ENCODE data around the gene TIPIN. TPM values are rescaled to one million over a fixed set of nuclear protein-coding genes. Genes with fewer than 3 reads are reported as not detected.
"Not testable (repeated sequence)": the region's sequence is repeated elsewhere in the genome, so short reads cannot be mapped to it uniquely, and the experiment has no call there.

The TIPIN gene
- total RNA-seq, 1 donor from 2014 or later = 43.3 TPM

GRCh38 chr15:66369773-66370651, 13.5 kb upstream of the TIPIN start:
- H3K4me1 Mint-ChIP-seq (ENCODE audit: low read depth) = peaks cover 19% of the 10 kb centered on the region
- H3K9me3 Mint-ChIP-seq = peaks cover 3% of the 10 kb centered on the region
- H3K4me3 Mint-ChIP-seq (ENCODE audit: low read depth) = peak overlapping the region; percentile 73
- H3K27me3 Mint-ChIP-seq (ENCODE audit: low read depth) = no peaks in the 10 kb centered on the region
- intact Hi-C loops (cut with micrococcal nuclease) = loop anchor here (1.0 kb wide), 2 partner anchors 14 to 16 kb away; partner anchors contain the start of genes MAP2K1 and TIPIN
- DNase-seq (ENCODE audit: low spot score) = peak; percentile 20
- H3K27ac Mint-ChIP-seq = peak overlapping the region; percentile 97
- peaks cover 3% of the 10 kb centered on the region for H3K36me3 Mint-ChIP-seq (ENCODE audit: low read depth)

GRCh38 chr15:66364944-66365528, 8.6 kb upstream of the TIPIN start:
- no peaks in the 10 kb centered on the region for H3K36me3 Mint-ChIP-seq (ENCODE audit: low read depth)
- intact Hi-C loops (cut with micrococcal nuclease) = no loop called here
- peaks cover 8% of the 10 kb centered on the region for H3K4me1 Mint-ChIP-seq (ENCODE audit: low read depth)
- no peak overlapping the region for H3K27ac Mint-ChIP-seq
- no peaks in the 10 kb centered on the region for H3K9me3 Mint-ChIP-seq
- no peak for DNase-seq (ENCODE audit: low spot score)
- H3K4me3 Mint-ChIP-seq (ENCODE audit: low read depth) = no peak overlapping the region
- no peaks in the 10 kb centered on the region for H3K27me3 Mint-ChIP-seq (ENCODE audit: low read depth)

GRCh38 chr15:66362776-66363175, 6.3 kb upstream of the TIPIN start:
- Mint-ChIP-seq H3K27ac (no peak overlapping the region), H3K4me3 (ENCODE audit: low read depth) (no peak overlapping the region), H3K9me3 (no peaks in the 10 kb centered on the region), H3K4me1 (ENCODE audit: low read depth) (peaks cover 2% of the 10 kb centered on the region), H3K36me3 (ENCODE audit: low read depth) (no peaks in the 10 kb centered on the region), H3K27me3 (ENCODE audit: low read depth) (no peaks in the 10 kb centered on the region)
- intact Hi-C loops (cut with micrococcal nuclease) = no loop called here
- no peak for DNase-seq (ENCODE audit: low spot score)

- H3K4me3 Mint-ChIP-seq (ENCODE audit: low read depth); DNase-seq (ENCODE audit: low spot score); H3K36me3 Mint-ChIP-seq (ENCODE audit: low read depth); H3K9me3 Mint-ChIP-seq; H3K27ac Mint-ChIP-seq; intact Hi-C loops (cut with micrococcal nuclease); H3K27me3 Mint-ChIP-seq (ENCODE audit: low read depth); H3K4me1 Mint-ChIP-seq (ENCODE audit: low read depth): not testable (repeated sequence)
Observed at GRCh38 chr15:66361745-66362460, 5.4 kb upstream of the TIPIN start.

- H3K36me3 Mint-ChIP-seq (ENCODE audit: low read depth) = peaks cover 8% of the 10 kb centered on the region
- no peaks in the 10 kb centered on the region for H3K27me3 Mint-ChIP-seq (ENCODE audit: low read depth)
- DNase-seq (ENCODE audit: low spot score) = no peak
- intact Hi-C loops (cut with micrococcal nuclease) = no loop called here
- no peaks in the 10 kb centered on the region for H3K9me3 Mint-ChIP-seq
- no peak overlapping the region for H3K27ac Mint-ChIP-seq
- H3K4me1 Mint-ChIP-seq (ENCODE audit: low read depth) = peaks cover 15% of the 10 kb centered on the region
- H3K4me3 Mint-ChIP-seq (ENCODE audit: low read depth) = no peak overlapping the region
Observed at GRCh38 chr15:66359740-66360139, 3.3 kb upstream of the TIPIN start.

- intact Hi-C loops (cut with micrococcal nuclease) = loop anchor here (1.0 kb wide), 3 partner anchors 14 to 141 kb away; partner anchors contain the start of genes MAP2K1 and SNAPC5
- no peaks in the 10 kb centered on the region for H3K27me3 Mint-ChIP-seq (ENCODE audit: low read depth)
Observed at GRCh38 chr15:66356077-66356358, 467 bp downstream of the TIPIN start.

DNA sequence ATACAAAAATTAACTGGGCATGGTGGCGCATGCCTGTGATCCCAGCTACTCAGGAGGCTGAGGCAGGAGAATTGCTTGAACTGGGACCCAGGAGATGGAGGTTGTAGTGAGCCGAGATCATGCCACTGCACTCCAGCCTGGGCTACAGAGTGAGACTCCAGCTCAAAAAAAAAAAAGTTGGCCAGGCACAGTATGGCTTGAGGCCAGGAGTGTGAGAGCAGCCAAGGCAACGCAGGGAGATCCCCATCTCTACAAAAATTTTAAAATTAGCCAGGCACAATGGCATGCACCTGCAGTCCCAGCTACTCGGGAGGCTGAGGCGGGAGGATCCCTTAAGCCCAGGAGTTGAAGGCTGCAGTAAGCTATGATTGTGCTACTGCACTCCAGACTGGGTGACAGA, 8.0 kb downstream of the TIPIN start:
- intact Hi-C loops (cut with micrococcal nuclease); H3K27ac Mint-ChIP-seq; H3K4me3 Mint-ChIP-seq (ENCODE audit: low read depth); H3K27me3 Mint-ChIP-seq (ENCODE audit: low read depth); H3K4me1 Mint-ChIP-seq (ENCODE audit: low read depth); DNase-seq (ENCODE audit: low spot score); H3K9me3 Mint-ChIP-seq: not testable (repeated sequence)
- H3K36me3 Mint-ChIP-seq (ENCODE audit: low read depth) = peaks cover 44% of the 10 kb centered on the region

More at GRCh38 chr15:66356077-66356358, 467 bp downstream of the TIPIN start:
- H3K27ac Mint-ChIP-seq = peak overlapping the region; percentile 97
- no peaks in the 10 kb centered on the region for H3K9me3 Mint-ChIP-seq
- H3K4me3 Mint-ChIP-seq (ENCODE audit: low read depth) = peak overlapping the region; percentile 97
- H3K4me1 Mint-ChIP-seq (ENCODE audit: low read depth) = peaks cover 25% of the 10 kb centered on the region
- H3K36me3 Mint-ChIP-seq (ENCODE audit: low read depth) = peaks cover 24% of the 10 kb centered on the region
- no peak for DNase-seq (ENCODE audit: low spot score)

DNA sequence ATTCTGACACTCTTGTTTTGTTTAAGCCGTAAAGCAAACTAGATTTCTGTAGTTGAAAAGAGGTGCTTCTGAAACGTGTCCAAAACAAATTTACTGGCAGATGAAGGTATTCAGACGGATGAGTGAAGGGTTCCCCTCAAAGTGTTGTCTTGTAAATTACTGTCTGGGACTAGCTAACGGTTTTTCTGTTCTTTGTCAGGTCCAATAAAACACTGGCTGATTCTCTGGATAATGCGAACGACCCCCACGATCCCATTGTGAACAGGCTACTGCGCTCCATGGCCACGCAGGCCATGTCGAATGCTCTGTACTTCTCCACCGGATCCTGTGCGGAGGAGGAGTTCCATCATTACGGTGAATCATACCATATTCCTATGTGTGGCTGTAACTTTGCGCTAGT, 27.7 kb downstream of the TIPIN start:
- H3K27me3 Mint-ChIP-seq (ENCODE audit: low read depth) = no peaks in the 10 kb centered on the region
- no peak for DNase-seq (ENCODE audit: low spot score)
- intact Hi-C loops (cut with micrococcal nuclease) = no loop called here
- H3K27ac Mint-ChIP-seq = no peak overlapping the region
- H3K4me3 Mint-ChIP-seq (ENCODE audit: low read depth) = no peak overlapping the region
- peaks cover 53% of the 10 kb centered on the region for H3K36me3 Mint-ChIP-seq (ENCODE audit: low read depth)
- no peaks in the 10 kb centered on the region for H3K9me3 Mint-ChIP-seq
- H3K4me1 Mint-ChIP-seq (ENCODE audit: low read depth) = no peaks in the 10 kb centered on the region

GRCh38 chr15:66327736-66328135, 28.7 kb downstream of the TIPIN start:
- peaks cover 53% of the 10 kb centered on the region for H3K36me3 Mint-ChIP-seq (ENCODE audit: low read depth)
- DNase-seq (ENCODE audit: low spot score) = no peak
- no peaks in the 10 kb centered on the region for H3K27me3 Mint-ChIP-seq (ENCODE audit: low read depth)

GRCh38 chr15:66326051-66326450, 30.4 kb downstream of the TIPIN start:
- Mint-ChIP-seq H3K27me3 (ENCODE audit: low read depth) (no peaks in the 10 kb centered on the region), H3K4me1 (ENCODE audit: low read depth) (no peaks in the 10 kb centered on the region), H3K9me3 (no peaks in the 10 kb centered on the region), H3K36me3 (ENCODE audit: low read depth) (peaks cover 49% of the 10 kb centered on the region), H3K27ac (no peak overlapping the region), H3K4me3 (ENCODE audit: low read depth) (no peak overlapping the region)
- no peak for DNase-seq (ENCODE audit: low spot score)
- intact Hi-C loops (cut with micrococcal nuclease) = no loop called here

More at GRCh38 chr15:66327736-66328135, 28.7 kb downstream of the TIPIN start:
- no peak overlapping the region for H3K27ac Mint-ChIP-seq
- no peak overlapping the region for H3K4me3 Mint-ChIP-seq (ENCODE audit: low read depth)
- no peaks in the 10 kb centered on the region for H3K4me1 Mint-ChIP-seq (ENCODE audit: low read depth)
- intact Hi-C loops (cut with micrococcal nuclease) = no loop called here
- H3K9me3 Mint-ChIP-seq = no peaks in the 10 kb centered on the region

- H3K9me3 Mint-ChIP-seq = no peaks in the 10 kb centered on the region
- H3K4me3 Mint-ChIP-seq (ENCODE audit: low read depth) = no peak overlapping the region
- no peak for DNase-seq (ENCODE audit: low spot score)
- no peaks in the 10 kb centered on the region for H3K27me3 Mint-ChIP-seq (ENCODE audit: low read depth)
- intact Hi-C loops (cut with micrococcal nuclease) = no loop called here
- H3K27ac Mint-ChIP-seq = no peak overlapping the region
- H3K4me1 Mint-ChIP-seq (ENCODE audit: low read depth) = no peaks in the 10 kb centered on the region
- peaks cover 50% of the 10 kb centered on the region for H3K36me3 Mint-ChIP-seq (ENCODE audit: low read depth)
Observed at GRCh38 chr15:66323312-66323928, 33.1 kb downstream of the TIPIN start.

DNA sequence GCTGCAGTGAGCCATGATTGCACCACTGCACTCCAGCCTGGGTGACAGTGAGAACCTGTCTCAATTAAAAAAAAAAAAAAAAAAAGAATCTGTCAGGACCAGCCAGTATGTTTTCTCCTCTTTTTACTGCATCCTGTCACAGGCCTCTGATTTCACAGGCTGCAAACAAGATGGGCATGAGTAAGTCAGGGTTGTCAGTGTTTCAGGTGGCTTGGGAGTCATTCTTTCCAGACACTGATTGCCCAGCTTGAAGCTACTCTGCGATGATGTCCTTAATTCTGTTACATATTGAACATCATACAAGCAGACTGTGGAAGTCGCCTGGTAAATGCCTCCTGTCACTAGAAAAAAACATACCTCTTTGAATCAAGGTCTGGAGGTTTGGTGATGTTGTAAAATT, 44.3 kb downstream of the TIPIN start:
- no peak overlapping the region for H3K27ac Mint-ChIP-seq
- peaks cover 75% of the 10 kb centered on the region for H3K36me3 Mint-ChIP-seq (ENCODE audit: low read depth)

More for the DNA sequence above, 44.3 kb downstream of the TIPIN start:
- Mint-ChIP-seq H3K4me3 (ENCODE audit: low read depth) (no peak overlapping the region), H3K27me3 (ENCODE audit: low read depth) (no peaks in the 10 kb centered on the region), H3K4me1 (ENCODE audit: low read depth) (peaks cover 5% of the 10 kb centered on the region), H3K9me3 (no peaks in the 10 kb centered on the region)
- DNase-seq (ENCODE audit: low spot score) = no peak
- intact Hi-C loops (cut with micrococcal nuclease) = no loop called here

Data from activated T-helper 2 cell treated with anti-CD3 and anti-CD28 coated beads, Interferon-gamma antibody, Interleukin-2, Interleukin-4, amounts not matched to agents 10 μg/mL and 5 μg/mL and 100 μg/mL, durations not matched to agents 14 hours and 24 hours and 36 hours (primary cell).